ENCODE measurements around the gene CTNNA3.
"Not testable (repeated sequence)": the region's sequence is repeated elsewhere in the genome, so short reads cannot be mapped to it uniquely, and the experiment has no call there.

The CTNNA3 gene

GRCh38 chr10:67696029-67696428 is at the start of gene CTNNA3:
CTNNA3 (minus strand) TSS chr10:67696195.
- no peak for DNase-seq (ENCODE audit: low read depth)

- no peak for DNase-seq (ENCODE audit: low read depth)
Measured at GRCh38 chr10:67735430-67735829, 39.4 kb upstream of the CTNNA3 start.

GRCh38 chr10:67733511-67733910 is 37.5 kb upstream of the CTNNA3 start:
- DNase-seq (ENCODE audit: low read depth), result no peak

GRCh38 chr10:67725567-67725966 is 29.6 kb upstream of the CTNNA3 start:
- no peak for DNase-seq (ENCODE audit: low read depth)

GRCh38 chr10:67723601-67724000 is 27.6 kb upstream of the CTNNA3 start:
- DNase-seq (ENCODE audit: low read depth), result no peak

- no peak for DNase-seq (ENCODE audit: low read depth)
Measured at GRCh38 chr10:67722113-67722512, 26.1 kb upstream of the CTNNA3 start.

- DNase-seq (ENCODE audit: low read depth), result not testable (repeated sequence)
Measured at GRCh38 chr10:67716455-67716854, 20.5 kb upstream of the CTNNA3 start.

- DNase-seq (ENCODE audit: low read depth), result no peak
Measured at GRCh38 chr10:67705921-67706320, 9.9 kb upstream of the CTNNA3 start.

- not testable (repeated sequence) for DNase-seq (ENCODE audit: low read depth)
Measured at GRCh38 chr10:67699613-67700270, 3.7 kb upstream of the CTNNA3 start.

GRCh38 chr10:67698164-67698563 is 2.2 kb upstream of the CTNNA3 start:
- DNase-seq (ENCODE audit: low read depth), result no peak

- no peak for DNase-seq (ENCODE audit: low read depth)
Measured at GRCh38 chr10:67697724-67698131, 1.7 kb upstream of the CTNNA3 start.

- no peak for DNase-seq (ENCODE audit: low read depth)
Measured at GRCh38 chr10:67696679-67697078, 684 bp upstream of the CTNNA3 start.

GRCh38 chr10:67695555-67695954 is 440 bp downstream of the CTNNA3 start:
- DNase-seq (ENCODE audit: low read depth), result no peak

GRCh38 chr10:67691861-67692260 is 4.1 kb downstream of the CTNNA3 start:
- not testable (repeated sequence) for DNase-seq (ENCODE audit: low read depth)

- not testable (repeated sequence) for DNase-seq (ENCODE audit: low read depth)
Measured at GRCh38 chr10:67690540-67690939, 5.5 kb downstream of the CTNNA3 start.

- not testable (repeated sequence) for DNase-seq (ENCODE audit: low read depth)
Measured at GRCh38 chr10:67684140-67684539, 11.9 kb downstream of the CTNNA3 start.

GRCh38 chr10:67678335-67678974 is 17.5 kb downstream of the CTNNA3 start:
- no peak for DNase-seq (ENCODE audit: low read depth)

- DNase-seq (ENCODE audit: low read depth), result no peak
Measured at GRCh38 chr10:67676208-67676825, 19.7 kb downstream of the CTNNA3 start.

- DNase-seq (ENCODE audit: low read depth), result no peak
Measured at GRCh38 chr10:67670401-67670800, 25.6 kb downstream of the CTNNA3 start.

- DNase-seq (ENCODE audit: low read depth), result no peak
Measured at GRCh38 chr10:67669978-67670377, 26.0 kb downstream of the CTNNA3 start.

GRCh38 chr10:67668448-67668847 is 27.5 kb downstream of the CTNNA3 start:
- no peak for DNase-seq (ENCODE audit: low read depth)

GRCh38 chr10:67667035-67667425 is 29.0 kb downstream of the CTNNA3 start:
- DNase-seq (ENCODE audit: low read depth), result no peak

- DNase-seq (ENCODE audit: low read depth), result no peak
Measured at GRCh38 chr10:67666416-67667034, 29.5 kb downstream of the CTNNA3 start.
